Heart right ventricle (tissue), 16 donors: ENCODE measurements around the gene DYRK1A. TPM values are rescaled to one million over a fixed set of nuclear protein-coding genes. Genes with fewer than 3 reads are reported as not detected.

Experiments
- ATAC-seq, 8 donors: fragments of 200-7000 bp; cut with Tn5 transposase; one replicate each; pipeline ENCODE4 v1.9.1; 2020; ENCODE audit warnings: mild to moderate bottlenecking in 8 of 8, moderate library complexity in 8 of 8, moderate number of reproducible peaks in 1 of 8
- DNase-seq, 2 donors: peaks; one replicate each; pipeline ENCODE4 v3.0.0-alpha.2; 2020
- H3K27ac ChIP-seq, 10 donors: fragments of 200-600 bp; sonication (generic) in 2 of 10; one replicate each; pipeline versions ENCODE4 v1.5.0 to v1.8.0; 2020 to 2022; ENCODE audit warnings: mild to moderate bottlenecking in 3 of 10
- H3K27me3 ChIP-seq, 7 donors: fragments of 200-600 bp; one replicate each; pipeline ENCODE4 v1.8.0; 2021 to 2022; ENCODE audit warnings: mild to moderate bottlenecking in 2 of 7
- H3K36me3 ChIP-seq, 9 donors: fragments of 200-600 bp; sonication (generic) in 1 of 9; one replicate each; pipeline versions ENCODE4 v1.5.0 to v1.8.0; 2020 to 2022; ENCODE audit warnings: mild to moderate bottlenecking in 2 of 9
- H3K4me1 ChIP-seq, 9 donors: fragments of 200-600 bp; sonication (generic) in 1 of 9; one replicate each; pipeline versions ENCODE4 v1.5.0 to v1.8.0; 2020 to 2022; ENCODE audit warnings: mild to moderate bottlenecking in 4 of 9
- H3K4me3 ChIP-seq, 10 donors: fragments of 200-600 bp; sonication (generic) in 2 of 10; one replicate each; pipeline versions ENCODE4 v1.5.0 to v1.8.0; 2020 to 2022; ENCODE audit warnings: mild to moderate bottlenecking in 7 of 10, moderate library complexity in 2 of 10
- H3K9me3 ChIP-seq, 11 donors: fragments of 200-600 bp in 10 of 11; sonication (generic) in 2 of 11; one replicate each; pipeline versions ENCODE4 v1.5.0 to v1.8.0; 2013 to 2022; ENCODE audit warnings: mild to moderate bottlenecking in 2 of 11, control low read depth in 1 of 11, moderate library complexity in 1 of 11
- CTCF ChIP-seq, 9 donors: fragments of 200-600 bp; sonication (generic) in 2 of 9; IDR thresholded peaks; one replicate each; pipeline versions ENCODE4 v1.5.0 to v1.8.0; 2021 to 2022; ENCODE audit warnings: antibody characterized with exemption in 9 of 9, mild to moderate bottlenecking in 5 of 9, moderate library complexity in 1 of 9
- WGBS, 2 donors: extraction: QIAGEN DNeasy Blood & Tissue Kit; methylation state at CpG; one replicate each; pipeline ENCODE4 v1.1.7; 2013; ENCODE audit warnings: inconsistent platforms in 1 of 2; 5-methylcytosine and 5-hydroxymethylcytosine counted together
- intact Hi-C, 10 donors: fragments of 100-400 bp; cut with DNase I; formaldehyde crosslinking; loops; one replicate each; pipeline versions ENCODE4 v1.11.1 to v1.14.2; 2022
- polyA plus RNA-seq, 2 donors: library from polyadenylated mRNA; stranded (reverse); fragments of 200-250 nt; gene quantifications; one replicate each; pipeline ENCODE4 v1.2.3, GENCODE V29; 2013
- total RNA-seq, 10 donors: library from RNA; stranded (reverse); fragmentation: NEBNext Ultra II Directional in 3 of 10; extraction: Animal tissue kit (Norgen Biotek cat#: 25700) in 3 of 10; gene quantifications; one replicate each; pipeline versions ENCODE4 v1.2.1 to v1.2.4, GENCODE V29; 2021 to 2023
- donor health status: Arrhythmogenic right ventricular cardiomyopathy.
- donor health status: ischemic (EF 13 %, LVEDD 7.1; RV severe dilation, severe dysfunction).
- donor health status: healthy with polysubstance abuse.
- donor health status: DM: no; HTN: yes; CAD: no.
- donor health status: DM: no; HTN: no; CAD: no.
- donor health status: ischemic (EF 25% LVEDD 6.9; RV normal size, moderate dysfunction).
- donor health status: ischemic (EF 25% LVEDD 5.7; RV mildly dilated, moderate dysfunction).
- donor health status: healthy.
- donor health status: DM: yes; HTN: yes; CAD: no.
- donor health status: Ischemic cardiomyopathy.
- donor health status: ischemic (EF 35%, LVEDD 5.7; RV mildly dilated, moderate dysfunction).
- donor health status: nonischemic (EF 11% LVEDD 7.7; RV severe dilation, severe dysfunction).
- donor health status: DM: yes; HTN: yes; CAD: no.
- donor health status: PGD.
- donor health status: ischemic (EF 29% LVEDD 5.4; RV normal size, mild dysfunction).
- donor health status: nonischemic (EF 23%, LVEDD 6.1; RV moderate dilation, normal function).

Gene DYRK1A
- total and polyA plus RNA-seq, 12 donors, result 24.7 to 94.2 (median 73.2) TPM

DNA sequence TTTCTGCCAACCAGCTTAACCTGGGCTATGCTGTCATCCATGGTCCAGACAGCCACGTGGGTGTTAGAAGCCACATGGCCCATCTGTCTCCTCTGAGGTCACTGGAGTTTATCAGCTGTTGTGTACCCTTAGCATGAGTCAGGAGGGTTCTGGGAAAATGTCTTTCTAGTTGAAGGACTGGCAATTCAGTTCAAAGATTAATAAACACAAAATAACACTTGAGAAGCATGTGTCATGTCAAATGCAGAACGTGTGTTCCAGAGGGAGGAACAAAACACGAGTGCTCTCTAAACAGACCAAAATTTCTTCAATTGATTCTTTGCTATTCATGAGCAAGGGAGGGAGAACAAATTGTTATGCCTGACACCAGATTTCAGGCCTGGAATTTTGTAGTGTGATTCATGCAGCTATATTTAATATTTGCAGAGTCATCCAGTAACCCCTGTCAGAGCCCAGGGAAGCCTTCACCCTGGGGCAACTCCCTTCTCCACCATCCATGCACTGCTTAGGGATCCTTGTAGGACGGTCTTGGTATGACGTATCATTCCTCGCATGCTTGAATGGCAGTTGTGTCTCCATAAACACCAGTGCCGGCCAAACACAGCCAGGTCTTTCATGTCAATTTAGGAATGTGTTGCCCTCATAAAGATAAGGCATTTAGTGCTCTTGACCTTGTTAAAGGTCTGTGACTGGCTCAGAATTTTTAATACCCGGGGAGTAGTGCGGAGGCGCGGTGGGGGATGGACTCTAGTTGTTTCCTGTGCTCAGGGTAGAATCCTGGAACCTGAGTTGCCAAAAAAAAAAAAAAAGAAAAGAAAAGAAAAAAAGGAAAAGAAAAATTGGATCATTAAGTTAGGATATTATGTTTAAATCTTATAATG, 27.7 kb upstream of the DYRK1A start:
- H3K9me3 ChIP-seq, result peaks cover 0 to 5% (median 0%) of the 10 kb centered on the region in 11 donors
- H3K4me1 ChIP-seq, result peaks cover 0 to 29% (median 16%) of the 10 kb centered on the region in 9 donors
- no peaks in the 10 kb centered on the region for H3K36me3 ChIP-seq
- peak overlapping the region; percentile 74 to 88 (median 81) for H3K27ac ChIP-seq
- H3K4me3 ChIP-seq, result peak overlapping the region in 1 of 10 donors; percentile 2
- peak; percentile 88 to 98 (median 96) for ATAC-seq
- WGBS, 2 donors, result 16 to 28% methylated on average over 11 of the region's 11 CpGs
- peak; percentile 37 to 69 for DNase-seq
- no peak for TF ChIP-seq CTCF (IDR thresholded peaks at IDR 0.05)
- no peaks in the 10 kb centered on the region for H3K27me3 ChIP-seq
- intact Hi-C loops, result loop anchor here in 5 of 10 donors (1.0 to 10.0 kb wide), 5 partner anchors 26 to 74 kb away; partner anchors contain the start of genes VPS26C (in 2 of the 5) and DYRK1A (in 1 of the 5)

GRCh38 chr21:37339552-37339939, 27.0 kb upstream of the DYRK1A start:
- TF ChIP-seq CTCF (IDR thresholded peaks at IDR 0.05), result no peak
- peaks cover 0 to 29% (median 16%) of the 10 kb centered on the region in 9 donors for H3K4me1 ChIP-seq
- no peaks in the 10 kb centered on the region for H3K36me3 ChIP-seq
- ATAC-seq (no peak), DNase-seq (no peak)
- H3K27ac ChIP-seq, result peak overlapping the region; percentile 74 to 88 (median 81)
- intact Hi-C loops, result loop anchor here in 5 of 10 donors (1.0 to 10.0 kb wide), 5 partner anchors 26 to 75 kb away; partner anchors contain the start of genes VPS26C (in 2 of the 5) and DYRK1A (in 1 of the 5)
- WGBS, 2 donors, result 8 to 14% methylated on average over 1 of the region's 1 CpG
- H3K4me3 ChIP-seq, result no peak overlapping the region
- H3K27me3 ChIP-seq, result no peaks in the 10 kb centered on the region
- peaks cover 0 to 5% (median 0%) of the 10 kb centered on the region in 11 donors for H3K9me3 ChIP-seq

DNA sequence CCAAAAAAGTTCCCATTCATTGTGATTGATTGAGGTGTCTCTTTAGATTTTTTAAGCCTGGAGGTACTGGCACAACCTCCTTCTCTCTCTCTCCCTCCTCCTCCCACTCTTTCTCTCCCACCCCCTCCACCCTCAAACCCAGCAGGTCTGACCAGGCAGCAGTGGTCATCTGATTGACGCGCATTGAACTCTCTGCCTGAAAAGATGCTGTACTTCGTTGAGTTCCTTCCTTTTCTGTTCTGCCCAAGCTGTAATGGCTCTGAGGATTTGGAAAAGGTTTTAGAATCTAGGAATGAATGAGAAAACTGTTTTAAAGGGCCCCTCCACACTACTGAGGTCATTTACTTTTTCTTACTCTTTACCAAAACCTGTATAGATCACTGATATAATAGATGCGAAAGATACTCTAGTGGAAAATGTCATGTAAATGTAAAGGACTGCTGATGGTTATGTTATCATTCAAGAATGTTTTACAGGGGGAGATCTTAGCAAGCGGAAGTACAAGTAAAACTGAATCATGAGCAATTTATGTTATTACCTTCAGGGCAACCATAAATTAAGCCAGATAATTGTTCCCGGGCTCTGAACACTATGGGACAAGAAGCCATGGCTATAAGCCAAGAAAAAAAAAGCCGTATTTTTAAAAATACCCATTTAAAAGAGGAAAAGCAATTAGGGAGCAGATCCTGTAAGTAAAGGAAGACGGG, 25.2 kb upstream of the DYRK1A start:
- no peak for TF ChIP-seq CTCF (IDR thresholded peaks at IDR 0.05)
- H3K4me3 ChIP-seq, result no peak overlapping the region
- WGBS, 2 donors, result 66 to 67% methylated on average over 8 of the region's 8 CpGs
- intact Hi-C loops, result loop anchor here in 1 of 10 donors (2.0 kb wide), 1 partner anchor 19 kb away; no protein-coding TSS in a partner anchor
- no peaks in the 10 kb centered on the region for H3K36me3 ChIP-seq
- peaks cover 0 to 5% (median 0%) of the 10 kb centered on the region in 11 donors for H3K9me3 ChIP-seq
- no peaks in the 10 kb centered on the region for H3K27me3 ChIP-seq
- ATAC-seq, result no peak
- peaks cover 0 to 29% (median 16%) of the 10 kb centered on the region in 9 donors for H3K4me1 ChIP-seq
- peak overlapping the region in 1 of 10 donors; percentile 9 for H3K27ac ChIP-seq
- no peak for DNase-seq

GRCh38 chr21:37342046-37342632, 24.4 kb upstream of the DYRK1A start:
- H3K36me3 ChIP-seq, result no peaks in the 10 kb centered on the region
- no peak for TF ChIP-seq CTCF (IDR thresholded peaks at IDR 0.05)
- no peaks in the 10 kb centered on the region for H3K27me3 ChIP-seq
- peaks cover 0 to 29% (median 16%) of the 10 kb centered on the region in 9 donors for H3K4me1 ChIP-seq
- intact Hi-C loops, result no loop called here
- DNase-seq (no peak), ATAC-seq (no peak)
- 87 to 90% methylated on average over 9 of the region's 9 CpGs for WGBS, 2 donors
- H3K9me3 ChIP-seq, result peaks cover 0 to 7% (median 0%) of the 10 kb centered on the region in 11 donors
- no peak overlapping the region for H3K4me3 ChIP-seq
- H3K27ac ChIP-seq, result no peak overlapping the region
